Glomerular visceral epithelial cell (primary cell): ENCODE data around the gene AGBL4.
"Not testable (repeated sequence)": the region's sequence is repeated elsewhere in the genome, so short reads cannot be mapped to it uniquely, and the experiment has no call there.

Source experiments
- DNase-seq: peaks from one replicate; pipeline ENCODE4 v3.0.0-alpha.2; 2016; ENCODE audit errors: extremely low spot score

The AGBL4 gene

GRCh38 chr1:50023292-50024159, at the start of gene AGBL4:
Gene AGBL4, minus strand, starts transcription at chr1:50023954.
- no peak for DNase-seq

GRCh38 chr1:50066806-50067205, 43.1 kb upstream of the AGBL4 start:
- DNase-seq = no peak

GRCh38 chr1:50060279-50060678, 36.5 kb upstream of the AGBL4 start:
- no peak for DNase-seq

- DNase-seq = no peak
Measured at GRCh38 chr1:50048791-50049190, 25.0 kb upstream of the AGBL4 start.

- no peak for DNase-seq
Measured at GRCh38 chr1:50047916-50048694, 24.4 kb upstream of the AGBL4 start.

GRCh38 chr1:50038237-50038809, 14.6 kb upstream of the AGBL4 start:
- no peak for DNase-seq

- no peak for DNase-seq
Measured at GRCh38 chr1:50027794-50028193, 4.0 kb upstream of the AGBL4 start.

GRCh38 chr1:49995734-49996133, 28.0 kb downstream of the AGBL4 start:
- DNase-seq = no peak

- no peak for DNase-seq
Measured at GRCh38 chr1:49971088-49971487, 52.7 kb downstream of the AGBL4 start.

GRCh38 chr1:49951385-49951784, 72.4 kb downstream of the AGBL4 start:
- no peak for DNase-seq

GRCh38 chr1:49915301-49915700, 108.5 kb downstream of the AGBL4 start:
- DNase-seq = not testable (repeated sequence)

- DNase-seq = no peak
Measured at GRCh38 chr1:49906365-49906764, 117.4 kb downstream of the AGBL4 start.

- DNase-seq = no peak
Measured at GRCh38 chr1:49864581-49864980, 159.2 kb downstream of the AGBL4 start.

- no peak for DNase-seq
Measured at GRCh38 chr1:49854741-49855140, 169.0 kb downstream of the AGBL4 start.

GRCh38 chr1:49842596-49842995, 181.2 kb downstream of the AGBL4 start:
- no peak for DNase-seq

GRCh38 chr1:49841767-49842166, 182.0 kb downstream of the AGBL4 start:
- DNase-seq = no peak

GRCh38 chr1:49824261-49824660, 199.5 kb downstream of the AGBL4 start:
- no peak for DNase-seq

GRCh38 chr1:49817681-49818080, 206.1 kb downstream of the AGBL4 start:
- no peak for DNase-seq

- DNase-seq = not testable (repeated sequence)
Measured at GRCh38 chr1:49787013-49787412, 236.7 kb downstream of the AGBL4 start.

GRCh38 chr1:49765034-49765433, 258.7 kb downstream of the AGBL4 start:
- no peak for DNase-seq

- not testable (repeated sequence) for DNase-seq
Measured at GRCh38 chr1:49738118-49738517, 285.6 kb downstream of the AGBL4 start.

- no peak for DNase-seq
Measured at GRCh38 chr1:49728377-49728776, 295.4 kb downstream of the AGBL4 start.

GRCh38 chr1:49723662-49724061, 300.1 kb downstream of the AGBL4 start:
- DNase-seq = no peak
